Measurements from ENCODE around the gene GNAO1.

GRCh38 chr16:56227936-56228335 is 36.6 kb downstream of the GNAO1 start:
- TF ChIP-seq CTCF (IDR thresholded peaks at IDR 0.05): no peak
- no peak for TF ChIP-seq ZFX (IDR thresholded peaks at IDR 0.05; ENCODE audit: borderline replicate concordance)
